Activated CD8-positive, alpha-beta T cell treated with anti-CD3 and anti-CD28 coated beads, Interleukin-2, amount 10 ng/mL, durations not matched to agents 7 days and 5 days (primary cell): ENCODE data around the gene NAT14. TPM values are rescaled to one million over a fixed set of nuclear protein-coding genes. Genes with fewer than 3 reads are reported as not detected.

Source experiments
- ATAC-seq: fragments of 150-1000 bp; cut with Tn5 transposase; one replicate; pipeline ENCODE4 v1.10.0; 2021; ENCODE audit warnings: moderate library complexity
- CTCF ChIA-PET: fragments of 350-600 bp; sonication (Branson Sonifier 250); formaldehyde crosslinking; loops from one replicate; lab custom pipeline; 2021; ENCODE audit warnings: antibody characterized with exemption; lab: Charles Lee
- POLR2A ChIA-PET: fragments of 350-600 bp; sonication (Branson Sonifier 250); formaldehyde crosslinking; loops from one replicate; lab custom pipeline; 2021; ENCODE audit warnings: antibody characterized with exemption; lab: Charles Lee
- DNase-seq: peaks from one replicate; pipeline ENCODE4 v3.0.0-alpha.2; 2020
- H3K27ac Mint-ChIP-seq: one replicate; pipeline ENCODE4 v1.8.0; 2021; ENCODE audit warnings: mild to moderate bottlenecking, mixed read lengths
- H3K27me3 Mint-ChIP-seq: one replicate; pipeline ENCODE4 v1.8.0; 2021; ENCODE audit warnings: low read depth, mixed read lengths
- H3K36me3 Mint-ChIP-seq: one replicate; pipeline ENCODE4 v1.8.0; 2021; ENCODE audit warnings: low read depth, mixed read lengths
- H3K4me1 Mint-ChIP-seq: one replicate; pipeline ENCODE4 v1.8.0; 2021; ENCODE audit warnings: low read depth, mixed read lengths
- H3K4me3 Mint-ChIP-seq: one replicate; pipeline ENCODE4 v1.8.0; 2021; ENCODE audit warnings: mild to moderate bottlenecking, mixed read lengths
- H3K9me3 Mint-ChIP-seq: one replicate; pipeline ENCODE4 v1.8.0; 2022; ENCODE audit warnings: mixed read lengths; ENCODE audit not compliant: insufficient read depth
- total RNA-seq, 2 experiments: library from RNA; stranded (reverse); gene quantifications; one replicate each; pipeline ENCODE4 v1.2.3, GENCODE V29; 2021

Gene NAT14
- total RNA-seq, 2 experiments from 2014 or later = 16.2 to 16.4 TPM

DNA sequence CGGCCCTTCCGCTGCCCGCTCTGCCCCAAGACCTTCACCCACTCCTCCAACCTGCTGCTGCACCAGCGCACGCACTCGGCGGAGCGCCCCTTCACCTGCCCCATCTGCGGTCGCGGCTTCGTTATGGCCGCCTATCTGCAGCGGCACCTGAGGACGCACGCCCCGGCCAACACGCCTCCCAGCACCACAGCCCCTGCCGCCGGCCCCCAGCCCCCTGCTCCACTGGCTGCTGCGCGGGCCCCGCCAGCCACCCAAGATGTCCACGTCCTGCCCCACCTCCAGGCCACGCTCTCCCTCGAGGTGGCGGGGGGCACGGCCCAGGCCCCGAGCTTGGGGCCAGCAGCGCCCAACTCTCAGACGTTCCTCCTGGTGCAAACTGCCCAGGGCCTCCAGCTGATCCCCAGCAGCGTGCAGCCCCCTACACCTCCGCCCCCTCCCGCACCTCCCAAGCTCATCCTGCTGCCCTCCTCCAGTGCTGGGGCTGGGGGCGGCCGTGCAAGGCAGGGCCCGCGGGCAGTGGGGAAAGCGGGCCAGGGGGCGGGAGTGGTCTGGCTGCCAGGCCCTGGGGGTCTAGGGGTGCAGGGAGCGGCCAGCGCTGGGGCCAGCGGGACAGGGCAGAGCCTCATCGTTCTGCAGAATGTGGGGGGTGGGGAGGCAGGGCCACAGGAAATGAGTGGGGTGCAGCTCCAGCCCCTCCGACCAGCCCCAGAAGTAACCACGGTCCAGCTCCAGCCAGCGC, 1.9 kb upstream of the NAT14 start:
- peaks cover 32% of the 10 kb centered on the region for H3K4me1 Mint-ChIP-seq
- H3K27me3 Mint-ChIP-seq = no peaks in the 10 kb centered on the region
- DNase-seq = no peak
- no peaks in the 10 kb centered on the region for H3K9me3 Mint-ChIP-seq
- H3K36me3 Mint-ChIP-seq = peaks cover 2% of the 10 kb centered on the region
- ATAC-seq = no peak
- CTCF ChIA-PET = interaction anchor here (1.4 kb wide), 1 partner anchor 12 kb away, joined by 3 read pairs; no protein-coding TSS in a partner anchor
- POLR2A ChIA-PET = no interaction called here
- no peak overlapping the region for H3K27ac Mint-ChIP-seq
- no peak overlapping the region for H3K4me3 Mint-ChIP-seq

DNA sequence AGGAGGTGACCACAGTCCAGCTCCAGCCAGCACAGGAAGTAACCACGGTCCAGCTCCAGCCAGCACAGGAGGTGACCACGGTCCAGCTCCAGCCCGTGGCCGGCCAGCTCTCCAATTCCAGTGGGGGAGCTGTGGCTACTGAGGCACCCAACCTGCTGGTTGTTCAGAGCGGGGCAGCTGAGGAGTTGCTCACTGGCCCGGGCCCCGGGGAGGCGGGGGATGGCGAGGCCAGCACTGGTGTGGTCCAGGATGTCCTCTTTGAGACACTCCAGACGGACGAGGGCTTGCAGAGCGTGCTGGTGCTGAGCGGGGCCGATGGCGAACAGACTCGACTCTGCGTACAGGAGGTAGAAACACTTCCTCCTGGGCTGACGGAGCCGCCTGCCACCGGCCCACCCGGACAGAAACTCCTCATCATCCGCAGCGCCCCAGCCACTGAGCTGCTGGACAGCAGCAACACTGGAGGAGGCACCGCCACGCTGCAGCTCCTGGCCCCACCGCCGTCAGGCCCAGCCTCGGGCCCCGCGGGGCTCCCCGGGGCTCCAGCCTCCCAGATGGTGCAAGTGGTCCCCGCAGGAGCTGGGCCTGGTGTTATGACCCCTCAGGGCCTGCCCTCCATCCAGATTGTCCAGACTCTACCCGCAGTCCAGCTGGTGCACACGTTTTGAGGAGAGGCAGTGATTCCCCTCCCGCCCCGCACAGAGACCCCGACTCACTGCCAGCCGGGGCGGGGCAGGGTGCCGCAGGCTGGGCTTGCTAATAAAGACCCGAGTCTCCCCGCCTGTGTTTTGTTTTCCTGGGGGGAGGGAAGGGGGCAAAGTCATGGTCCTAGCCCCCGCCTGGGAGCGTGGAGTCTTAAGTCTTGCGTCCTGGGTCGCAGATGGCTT, 1.0 kb upstream of the NAT14 start:
- no peaks in the 10 kb centered on the region for H3K27me3 Mint-ChIP-seq
- H3K27ac Mint-ChIP-seq = no peak overlapping the region
- CTCF ChIA-PET = interaction anchor here (1.3 to 1.6 kb wide), 4 partner anchors 7 to 170 kb away, joined by 3 to 9 read pairs (median 4); partner anchors contain the start of gene ZNF628
- H3K9me3 Mint-ChIP-seq = no peaks in the 10 kb centered on the region
- H3K4me1 Mint-ChIP-seq = peaks cover 24% of the 10 kb centered on the region
- POLR2A ChIA-PET = interaction anchor here (2.3 kb wide), 1 partner anchor 77 kb away, joined by 5 read pairs; the partner anchor contains the start of gene UBE2S
- no peak for DNase-seq
- ATAC-seq = no peak
- no peaks in the 10 kb centered on the region for H3K36me3 Mint-ChIP-seq
- peak overlapping the region; percentile 76 for H3K4me3 Mint-ChIP-seq

DNA sequence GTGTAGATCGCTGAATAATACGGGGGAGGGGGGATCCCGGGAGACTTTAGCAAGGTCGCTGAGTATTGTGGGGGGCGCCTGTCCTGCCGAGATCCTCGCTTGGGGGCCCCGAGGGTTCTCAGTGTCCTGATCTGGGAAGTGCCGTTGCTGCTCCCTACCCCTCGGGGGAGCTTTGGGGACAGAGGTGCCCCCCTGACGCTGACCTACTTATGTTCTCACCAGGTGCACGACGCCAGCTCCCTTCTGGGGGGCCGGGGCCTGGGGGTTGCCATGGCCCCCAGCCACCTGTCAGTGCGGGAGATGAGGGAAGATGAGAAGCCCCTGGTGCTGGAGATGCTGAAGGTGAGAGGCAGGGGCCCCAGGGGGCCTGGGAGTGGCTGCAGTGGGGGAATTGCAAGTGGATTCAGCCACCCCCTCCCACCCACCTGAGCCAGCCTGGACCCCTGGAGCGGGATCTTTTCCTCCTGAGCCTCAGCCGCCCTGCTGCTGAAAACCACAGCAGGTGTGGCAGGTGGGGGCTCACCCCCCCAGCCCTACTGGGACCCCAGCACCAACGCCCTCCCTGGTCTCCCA, 537 bp downstream of the NAT14 start:
- POLR2A ChIA-PET = interaction anchor here (0.8 to 2.3 kb wide), 3 partner anchors 9 to 139 kb away, joined by 3 to 12 read pairs (median 5); partner anchors contain the start of genes UBE2S, ZNF628 and ZNF784
- DNase-seq = no peak
- Mint-ChIP-seq H3K4me1 (peaks cover 13% of the 10 kb centered on the region), H3K4me3 (peak overlapping the region; percentile 76), H3K27ac (peak overlapping the region; percentile 88), H3K36me3 (no peaks in the 10 kb centered on the region), H3K27me3 (no peaks in the 10 kb centered on the region), H3K9me3 (no peaks in the 10 kb centered on the region)
- CTCF ChIA-PET = interaction anchor here (1.3 to 2.8 kb wide), 5 partner anchors 9 to 169 kb away, joined by 3 to 14 read pairs (median 9); partner anchors contain the start of gene ZNF628
- ATAC-seq = peak; percentile 21

DNA sequence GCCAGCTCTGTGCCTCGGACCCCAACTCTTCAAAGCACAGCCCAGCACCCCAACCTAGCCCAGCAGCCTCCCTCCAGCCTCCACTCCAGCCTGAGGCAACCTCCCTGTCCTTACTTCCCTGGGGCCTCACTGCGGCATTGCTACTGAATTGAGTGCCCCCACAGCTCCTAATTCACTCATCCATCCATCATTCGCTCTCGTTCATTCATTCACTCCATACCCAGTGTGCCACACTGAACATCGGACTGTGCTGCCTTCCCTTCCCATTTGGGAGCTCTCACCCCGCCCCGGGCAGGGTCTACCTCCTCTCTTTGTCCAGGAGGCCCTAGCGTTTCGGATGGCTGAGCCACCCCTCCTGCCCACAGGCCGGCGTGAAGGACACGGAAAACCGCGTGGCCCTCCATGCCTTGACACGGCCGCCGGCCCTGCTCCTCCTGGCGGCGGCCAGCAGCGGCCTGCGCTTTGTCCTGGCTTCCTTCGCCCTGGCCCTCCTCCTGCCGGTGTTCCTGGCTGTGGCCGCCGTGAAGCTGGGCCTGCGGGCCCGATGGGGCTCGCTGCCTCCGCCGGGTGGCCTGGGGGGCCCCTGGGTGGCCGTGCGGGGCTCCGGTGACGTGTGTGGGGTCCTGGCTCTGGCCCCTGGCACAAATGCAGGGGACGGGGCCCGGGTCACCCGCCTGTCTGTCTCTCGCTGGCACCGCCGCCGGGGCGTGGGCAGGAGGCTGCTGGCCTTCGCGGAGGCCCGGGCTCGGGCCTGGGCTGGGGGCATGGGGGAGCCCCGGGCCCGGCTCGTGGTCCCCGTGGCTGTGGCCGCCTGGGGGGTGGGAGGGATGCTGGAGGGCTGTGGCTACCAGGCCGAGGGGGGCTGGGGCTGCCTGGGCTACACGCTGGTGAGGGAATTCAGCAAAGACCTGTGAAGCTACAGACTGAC, 1.3 kb downstream of the NAT14 start:
- Mint-ChIP-seq H3K9me3 (no peaks in the 10 kb centered on the region), H3K4me1 (peaks cover 13% of the 10 kb centered on the region), H3K4me3 (peak overlapping the region; percentile 76), H3K27me3 (no peaks in the 10 kb centered on the region), H3K27ac (peak overlapping the region; percentile 88), H3K36me3 (no peaks in the 10 kb centered on the region)
- CTCF ChIA-PET = interaction anchor here (1.6 to 2.8 kb wide), 3 partner anchors 9 to 19 kb away, joined by 5 to 14 read pairs (median 9); partner anchors contain the start of gene ZNF628
- DNase-seq (no peak), ATAC-seq (no peak)
- POLR2A ChIA-PET = interaction anchor here (1.9 to 2.3 kb wide), 2 partner anchors 10 to 79 kb away, joined by 5 to 12 read pairs; partner anchors contain the start of genes UBE2S and ZNF628

DNA sequence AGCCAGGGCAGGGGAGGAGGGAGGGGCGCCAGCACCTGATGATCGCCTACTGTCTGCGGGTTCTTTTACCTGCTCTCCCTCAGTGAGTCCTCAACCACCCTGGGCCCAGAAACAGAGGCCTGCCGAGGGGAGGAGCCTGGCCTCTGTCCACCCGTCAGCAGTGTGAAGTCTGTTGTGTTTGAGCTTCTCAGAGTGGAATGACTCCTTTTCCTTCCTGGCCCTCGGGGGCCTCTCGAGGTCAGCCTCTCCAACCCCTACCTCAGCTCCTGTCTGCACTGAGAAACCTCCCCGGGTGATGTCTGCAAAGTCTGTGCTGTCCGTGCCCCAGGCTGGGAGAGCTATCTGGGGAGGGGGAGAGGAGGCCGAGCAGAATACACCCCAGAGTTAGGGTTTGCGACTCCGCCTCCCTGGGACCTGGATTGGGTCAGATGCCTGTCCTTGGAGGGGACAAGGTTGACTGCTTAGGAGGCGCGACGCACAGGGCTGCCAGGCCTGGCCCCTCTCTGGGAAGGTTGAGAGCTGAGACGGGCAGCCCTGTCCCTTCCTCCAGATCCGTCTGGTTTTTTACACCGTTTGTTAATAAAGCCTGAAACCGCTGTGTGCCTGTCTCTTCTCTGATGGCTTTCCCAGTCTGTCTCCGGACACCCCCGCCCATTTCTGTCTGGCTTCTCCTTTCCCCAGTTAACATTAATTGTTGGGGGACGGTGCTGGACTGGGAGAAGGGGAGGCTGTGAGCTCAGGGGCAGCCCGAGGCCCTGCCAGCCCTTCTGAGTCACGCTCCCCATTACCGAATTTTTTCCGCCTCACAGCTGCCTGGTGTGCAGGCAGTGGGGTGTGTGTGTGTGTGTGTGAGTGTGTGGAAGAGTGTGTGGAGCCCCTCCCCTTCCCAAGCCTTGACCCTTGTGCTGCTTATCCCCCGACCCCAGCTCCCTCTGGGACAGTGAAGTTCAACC, 2.3 kb downstream of the NAT14 start:
- Mint-ChIP-seq H3K9me3 (no peaks in the 10 kb centered on the region), H3K36me3 (no peaks in the 10 kb centered on the region), H3K4me3 (peak overlapping the region; percentile 8), H3K27ac (peak overlapping the region; percentile 46), H3K27me3 (no peaks in the 10 kb centered on the region), H3K4me1 (peaks cover 13% of the 10 kb centered on the region)
- ATAC-seq = no peak
- ChIA-PET POLR2A (interaction anchor here (0.9 kb wide), 1 partner anchor 16 kb away, joined by 4 read pairs; no protein-coding TSS in a partner anchor), CTCF (interaction anchor here (2.8 kb wide), 1 partner anchor 17 kb away, joined by 14 read pairs; no protein-coding TSS in a partner anchor)
- peak; percentile 33 for DNase-seq

GRCh38 chr19:55487924-55488687, 3.1 kb downstream of the NAT14 start, which contains the start of gene SSC5D:
Gene SSC5D, plus strand, starts transcription at chr19:55488436. Its CDS starts 154 bp downstream, at chr19:55488590.
- ChIA-PET POLR2A (interaction anchor here (0.9 kb wide), 1 partner anchor 17 kb away, joined by 4 read pairs; no protein-coding TSS in a partner anchor), CTCF (interaction anchor here (2.8 kb wide), 1 partner anchor 16 kb away, joined by 14 read pairs; no protein-coding TSS in a partner anchor)
- peak within 1 kb of the TSS; percentile 46 for H3K27ac Mint-ChIP-seq
- no peaks in the 10 kb centered on the region for H3K27me3 Mint-ChIP-seq
- H3K36me3 Mint-ChIP-seq = no peaks in the 10 kb centered on the region
- H3K4me1 Mint-ChIP-seq = peaks cover 13% of the 10 kb centered on the region
- ATAC-seq (no peak), DNase-seq (no peak)
- H3K9me3 Mint-ChIP-seq = no peaks in the 10 kb centered on the region
- peak within 1 kb of the TSS; percentile 8 for H3K4me3 Mint-ChIP-seq

GRCh38 chr19:55488986-55489710, 4.2 kb downstream of the NAT14 start:
- ATAC-seq (no peak), DNase-seq (no peak)
- Mint-ChIP-seq H3K36me3 (no peaks in the 10 kb centered on the region), H3K27me3 (no peaks in the 10 kb centered on the region), H3K9me3 (no peaks in the 10 kb centered on the region), H3K4me3 (no peak overlapping the region), H3K27ac (no peak overlapping the region), H3K4me1 (peaks cover 13% of the 10 kb centered on the region)
- ChIA-PET POLR2A (no interaction called here), CTCF (interaction anchor here (1.3 kb wide), 1 partner anchor 15 kb away, joined by 6 read pairs; no protein-coding TSS in a partner anchor)

- no peaks in the 10 kb centered on the region for H3K27me3 Mint-ChIP-seq
- ATAC-seq = no peak
- POLR2A ChIA-PET = no interaction called here
- peaks cover 13% of the 10 kb centered on the region for H3K4me1 Mint-ChIP-seq
- CTCF ChIA-PET = interaction anchor here (1.3 kb wide), 1 partner anchor 14 kb away, joined by 6 read pairs; no protein-coding TSS in a partner anchor
- no peaks in the 10 kb centered on the region for H3K9me3 Mint-ChIP-seq
- no peaks in the 10 kb centered on the region for H3K36me3 Mint-ChIP-seq
- DNase-seq = no peak
- no peak overlapping the region for H3K4me3 Mint-ChIP-seq
- no peak overlapping the region for H3K27ac Mint-ChIP-seq
Observed at GRCh38 chr19:55489711-55490477, 4.9 kb downstream of the NAT14 start.
